Smooth muscle cell (in vitro differentiated cells): Measurements from ENCODE around the gene BMPR1B. TPM values are rescaled to one million over a fixed set of nuclear protein-coding genes. Genes with fewer than 3 reads are reported as not detected.

Experiments
- DNase-seq: peaks from one replicate; lab custom pipeline; 2025; ENCODE audit not compliant: unreplicated experiment; lab: John Stamatoyannopoulos, UW
- H2AFZ ChIP-seq: fragments of 200-600 bp; sonication (generic); 2 replicates; pipeline ENCODE4 v1.6.0; 2016; ENCODE audit warnings: antibody characterized with exemption, low read depth, mild to moderate bottlenecking
- H3F3A ChIP-seq: fragments of 200-600 bp; sonication (generic); 2 replicates; pipeline ENCODE4 v1.6.0; 2017; ENCODE audit warnings: antibody characterized with exemption, low read depth
- H3K27ac ChIP-seq: fragments of 200-600 bp; sonication (generic); 2 replicates; pipeline ENCODE4 v1.5.1; 2016; ENCODE audit warnings: low read depth, mild to moderate bottlenecking
- H3K27me3 ChIP-seq: fragments of 200-600 bp; sonication (generic); 2 replicates; pipeline ENCODE4 v1.6.1; 2016; ENCODE audit warnings: low read depth, mild to moderate bottlenecking
- H3K36me3 ChIP-seq: fragments of 200-600 bp; sonication (generic); 2 replicates; pipeline ENCODE4 v1.5.1; 2016; ENCODE audit warnings: low read depth
- H3K4me1 ChIP-seq: fragments of 200-600 bp; sonication (generic); 2 replicates; pipeline ENCODE4 v1.5.1; 2016; ENCODE audit warnings: low read depth
- H3K4me2 ChIP-seq: fragments of 200-600 bp; sonication (generic); 2 replicates; pipeline ENCODE4 v1.6.0; 2016; ENCODE audit warnings: mild to moderate bottlenecking
- H3K4me3 ChIP-seq: fragments of 200-600 bp; sonication (generic); 2 replicates; pipeline ENCODE4 v1.5.1; 2016; ENCODE audit warnings: mild to moderate bottlenecking
- H3K79me2 ChIP-seq: fragments of 200-600 bp; sonication (generic); 2 replicates; pipeline ENCODE4 v1.6.0; 2016; ENCODE audit warnings: low read depth, mild to moderate bottlenecking
- H3K9ac ChIP-seq: fragments of 200-600 bp; sonication (generic); 2 replicates; pipeline ENCODE4 v1.6.0; 2016; ENCODE audit warnings: low read depth
- H3K9me3 ChIP-seq: fragments of 200-600 bp; sonication (generic); replicated peaks from 2 replicates; pipeline ENCODE4 v1.5.1; 2016; ENCODE audit warnings: low read depth
- H4K20me1 ChIP-seq: fragments of 200-600 bp; sonication (generic); 2 replicates; pipeline ENCODE4 v1.6.0; 2016; ENCODE audit warnings: low read depth
- CTCF ChIP-seq: fragments of 200-600 bp; sonication (generic); IDR thresholded peaks from 2 replicates; pipeline ENCODE4 v1.5.1; 2017; ENCODE audit warnings: borderline replicate concordance, mild to moderate bottlenecking, antibody characterized with exemption; ENCODE audit not compliant: insufficient read depth, poor library complexity, severe bottlenecking
- WGBS: methylation state at CpG from one replicate; pipeline ENCODE4 v1.1.7; 2016; ENCODE audit warnings: low lambda C conversion rate; 5-methylcytosine and 5-hydroxymethylcytosine counted together
- polyA plus RNA-seq: library from polyadenylated mRNA; unstranded; fragments of >200 nt; fragmentation: Nextera tagmentation; extraction: Ambion mirVana; gene quantifications from 2 replicates; pipeline ENCODE4 v1.2.1, GENCODE V29; 2016
- total RNA-seq: library from RNA; depleted of rRNA; stranded (reverse); fragments of >200 nt; gene quantifications from 2 replicates; pipeline ENCODE4 v1.2.3, GENCODE V29; 2014

The BMPR1B gene
- total and polyA plus RNA-seq, 2 experiments from 2014 or later = 0.03 to 1.2 TPM

GRCh38 chr4:94995684-94996394 lies 238.1 kb downstream of the BMPR1B start:
- no peaks in the 10 kb centered on the region for H3K9me3 ChIP-seq
- peak overlapping the region; percentile 9 for H3K4me3 ChIP-seq
- peak overlapping the region; percentile 35 for H3K4me2 ChIP-seq
- no peaks in the 10 kb centered on the region for H3K79me2 ChIP-seq
- no peaks in the 10 kb centered on the region for H3K27me3 ChIP-seq
- no peaks in the 10 kb centered on the region for H3K36me3 ChIP-seq
- H3F3A ChIP-seq = no peaks in the 10 kb centered on the region
- peak overlapping the region; percentile 78 for H2AFZ ChIP-seq
- no peak for TF ChIP-seq CTCF
- H3K4me1 ChIP-seq = peaks cover 10% of the 10 kb centered on the region
- WGBS = 44% methylated on average over 10 of the region's 10 CpGs
- no peak for DNase-seq
- no peak overlapping the region for H3K9ac ChIP-seq
- H3K27ac ChIP-seq = no peak overlapping the region
- no peaks in the 10 kb centered on the region for H4K20me1 ChIP-seq

- Histone ChIP-seq H3K27me3 (no peaks in the 10 kb centered on the region), H3K4me2 (no peak overlapping the region), H3K36me3 (no peaks in the 10 kb centered on the region), H3K9me3 (no peaks in the 10 kb centered on the region), H3K4me3 (no peak overlapping the region), H3K4me1 (peaks cover 10% of the 10 kb centered on the region), H3K9ac (no peak overlapping the region), H4K20me1 (no peaks in the 10 kb centered on the region), H3K27ac (no peak overlapping the region), H2AFZ (no peak overlapping the region), H3K79me2 (no peaks in the 10 kb centered on the region), H3F3A (no peaks in the 10 kb centered on the region)
- DNase-seq = no peak
- TF ChIP-seq CTCF = no peak
- WGBS = 80% methylated on average over 4 of the region's 4 CpGs
Measured at GRCh38 chr4:95000076-95000648, 242.4 kb downstream of the BMPR1B start.

GRCh38 chr4:95004912-95005311 lies 247.2 kb downstream of the BMPR1B start:
- no peaks in the 10 kb centered on the region for H3K9me3 ChIP-seq
- no peaks in the 10 kb centered on the region for H3F3A ChIP-seq
- H2AFZ ChIP-seq = no peak overlapping the region
- DNase-seq = no peak
- H3K27me3 ChIP-seq = no peaks in the 10 kb centered on the region
- no peaks in the 10 kb centered on the region for H3K4me1 ChIP-seq
- no peaks in the 10 kb centered on the region for H3K79me2 ChIP-seq
- no peaks in the 10 kb centered on the region for H3K36me3 ChIP-seq
- no peak overlapping the region for H3K4me3 ChIP-seq
- H3K27ac ChIP-seq = no peak overlapping the region
- TF ChIP-seq CTCF = no peak
- H4K20me1 ChIP-seq = no peaks in the 10 kb centered on the region
- H3K4me2 ChIP-seq = no peak overlapping the region
- H3K9ac ChIP-seq = no peak overlapping the region

- Histone ChIP-seq H2AFZ (no peak overlapping the region), H3K79me2 (no peaks in the 10 kb centered on the region), H3K9me3 (no peaks in the 10 kb centered on the region), H3F3A (no peaks in the 10 kb centered on the region), H3K4me2 (no peak overlapping the region), H3K36me3 (no peaks in the 10 kb centered on the region), H4K20me1 (no peaks in the 10 kb centered on the region), H3K9ac (no peak overlapping the region), H3K4me3 (no peak overlapping the region), H3K27ac (no peak overlapping the region), H3K4me1 (no peaks in the 10 kb centered on the region), H3K27me3 (no peaks in the 10 kb centered on the region)
- no peak for DNase-seq
- WGBS = 77% methylated on average over 3 of the region's 3 CpGs
- no peak for TF ChIP-seq CTCF
Measured at GRCh38 chr4:95007998-95008397, 250.2 kb downstream of the BMPR1B start.
